Sigmoid colon (tissue), 7 donors: Measurements from ENCODE around the gene GLRA3. TPM values are rescaled to one million over a fixed set of nuclear protein-coding genes. Genes with fewer than 3 reads are reported as not detected.

Source experiments
- DNase-seq: peaks from one replicate; pipeline ENCODE4 v3.0.0-alpha.2; 2019
- H3K27ac ChIP-seq, 4 donors: fragments of 200-600 bp; sonication (generic); one replicate each; pipeline ENCODE4 v1.5.1; 2016 to 2019; ENCODE audit warnings: mild to moderate bottlenecking in 1 of 4
- H3K27me3 ChIP-seq, 3 donors: fragments of 200-600 bp; sonication (generic); one replicate each; pipeline ENCODE4 v1.5.1; 2019; ENCODE audit warnings: mild to moderate bottlenecking in 1 of 3
- H3K36me3 ChIP-seq, 4 donors: fragments of 200-600 bp; sonication (generic); one replicate each; pipeline ENCODE4 v1.5.1; 2016 to 2019
- H3K4me1 ChIP-seq, 4 donors: fragments of 200-600 bp; sonication (generic); one replicate each; pipeline ENCODE4 v1.5.1; 2017 to 2019
- H3K4me3 ChIP-seq, 4 donors: fragments of 200-600 bp; sonication (generic); one replicate each; pipeline ENCODE4 v1.5.1; 2017 to 2019; ENCODE audit warnings: mild to moderate bottlenecking in 2 of 4, moderate library complexity in 1 of 4
- H3K9me3 ChIP-seq, 4 donors: fragments of 200-600 bp in 3 of 4; sonication (generic) in 3 of 4; one replicate each; pipeline versions ENCODE4 v1.5.1 to v1.6.1; 2013 to 2019
- CTCF ChIP-seq, 4 experiments: fragments of 450-650 bp in 3 of 4; fragments of 200-600 bp in 1 of 4; IDR thresholded peaks; one replicate each; pipeline ENCODE4 v1.5.1; 2016 to 2019; ENCODE audit warnings: antibody characterized with exemption in 4 of 4, mild to moderate bottlenecking in 3 of 4, moderate library complexity in 2 of 4
- EP300 ChIP-seq, 4 donors: sonication (generic); formaldehyde crosslinking; IDR thresholded peaks; one replicate each; pipeline ENCODE4 v1.6.1; 2017; ENCODE audit warnings: antibody characterized with exemption in 4 of 4
- POLR2A ChIP-seq, 2 donors: fragments of 450-650 bp; IDR thresholded peaks; one replicate each; pipeline ENCODE4 v1.6.1; 2016; ENCODE audit warnings: antibody characterized with exemption in 2 of 2, mild to moderate bottlenecking in 2 of 2, moderate library complexity in 2 of 2
- POLR2AphosphoS5 ChIP-seq, 4 donors: sonication (generic); formaldehyde crosslinking; IDR thresholded peaks; one replicate each; pipeline ENCODE4 v1.6.1; 2017; ENCODE audit warnings: antibody characterized with exemption in 4 of 4
- WGBS, 2 donors: extraction: QIAGEN DNeasy Blood & Tissue Kit; methylation state at CpG; one replicate each; pipeline ENCODE4 v1.1.7; 2013; 5-methylcytosine and 5-hydroxymethylcytosine counted together
- intact Hi-C: fragments of 100-400 bp; cut with DNase I; formaldehyde crosslinking; loops from one replicate; pipeline ENCODE4 v1.15.1; 2023
- polyA plus RNA-seq, 3 donors: library from polyadenylated mRNA; stranded (reverse); fragments of 200-250 nt; gene quantifications; one replicate each; pipeline ENCODE4 v1.2.3, GENCODE V29; 2013
- total RNA-seq, 4 donors: library from RNA; depleted of rRNA; stranded (reverse); fragments of >200 nt; gene quantifications; one replicate each; pipeline ENCODE4 v1.1.0, GENCODE V29; 2016
- donor health status: healthy with polysubstance abuse.
- donor health status: Bipolar disorder and iron deficiency.
- donor health status: healthy.

The GLRA3 gene
- total and polyA plus RNA-seq, 7 donors: under 0.01 to 0.33 (median 0.04) TPM; not detected in 2

- no peaks in the 10 kb centered on the region for H3K27me3 ChIP-seq
- TF ChIP-seq CTCF (IDR thresholded peaks at IDR 0.05) (no peak), POLR2A (IDR thresholded peaks at IDR 0.05) (no peak), EP300 (IDR thresholded peaks at IDR 0.05) (no peak), POLR2AphosphoS5 (IDR thresholded peaks at IDR 0.05) (no peak)
- WGBS, 2 donors: 84 to 87% methylated on average over 1 of the region's 1 CpG
- no peaks in the 10 kb centered on the region for H3K36me3 ChIP-seq
- H3K9me3 ChIP-seq: no peaks in the 10 kb centered on the region
- intact Hi-C loops: no loop called here
- DNase-seq: no peak
- H3K4me3 ChIP-seq: no peak overlapping the region
- peaks cover 0 to 5% (median 2%) of the 10 kb centered on the region in 4 donors for H3K4me1 ChIP-seq
- no peak overlapping the region for H3K27ac ChIP-seq
These were observed 238.7 kb downstream of the GLRA3 start for GRCh38 chr4:174590336-174590735.

Other genes starting within 250 kb of the GLRA3 start
- gene ADAM29, start 89.1 kb upstream of the GLRA3 start, total RNA-seq: not detected
- gene ADAM29, start 89.1 kb upstream of the GLRA3 start, polyA plus RNA-seq: not detected